Measurements from ENCODE around the gene CFAP74. TPM values are rescaled to one million over a fixed set of nuclear protein-coding genes. Genes with fewer than 3 reads are reported as not detected.

Gene CFAP74
- total RNA-seq, 1 experiment from 2014 or later, result 0.28 TPM

GRCh38 chr1:2041887-2042286, 38.3 kb upstream of the CFAP74 start:
- Histone ChIP-seq H3K27ac (ENCODE audit: insufficient read length, low read depth, low read length) (no peak overlapping the region), H4K5ac (ENCODE audit: insufficient read length, low read depth, low read length) (no peak overlapping the region), H4K8ac (replicated peaks; ENCODE audit: insufficient read length, low read depth, low read length) (no peak overlapping the region), H2AK5ac (ENCODE audit: insufficient read length, low read length) (no peak overlapping the region), H2BK120ac (ENCODE audit: low read depth, low read length, poor library complexity, severe bottlenecking) (no peak overlapping the region), H3K9me3 (ENCODE audit: control insufficient read depth, low read depth, low read length) (no peaks in the 10 kb centered on the region), H2BK15ac (ENCODE audit: low read depth, low read length) (no peak overlapping the region), H3K4ac (ENCODE audit: low read depth, low read length) (no peak overlapping the region), H2AFZ (ENCODE audit: low read length) (no peak overlapping the region), H2BK20ac (ENCODE audit: low read depth, low read length, poor library complexity, severe bottlenecking) (no peak overlapping the region), H3K27me3 (ENCODE audit: insufficient read depth, low read length) (no peaks in the 10 kb centered on the region), H3K23ac (ENCODE audit: insufficient read length, low read depth, low read length) (no peak overlapping the region), H4K20me1 (ENCODE audit: control insufficient read depth, insufficient read depth, insufficient read length) (no peaks in the 10 kb centered on the region), H3K4me2 (ENCODE audit: insufficient read depth, insufficient read length, low read length) (no peak overlapping the region), H3K79me1 (ENCODE audit: insufficient read depth, low read depth, low read length, poor library complexity, severe bottlenecking) (no peaks in the 10 kb centered on the region), H3K9ac (ENCODE audit: extremely low read depth, insufficient read length, low read length) (no peak overlapping the region), H3K23me2 (ENCODE audit: insufficient read length, low read depth, low read length, poor library complexity, severe bottlenecking) (no peaks in the 10 kb centered on the region), H3K56ac (ENCODE audit: insufficient read length, low read depth, low read length) (no peak overlapping the region), H4K91ac (ENCODE audit: insufficient read length, low read depth, low read length) (no peak overlapping the region), H3K18ac (ENCODE audit: insufficient read length, low read depth, low read length) (no peak overlapping the region), H3K4me1 (ENCODE audit: insufficient read depth, low read length) (no peaks in the 10 kb centered on the region), H3T11ph (ENCODE audit: low read length) (no peak overlapping the region), H2BK5ac (ENCODE audit: insufficient read length, low read length) (no peak overlapping the region), H3K79me2 (ENCODE audit: insufficient read depth, low read length) (no peaks in the 10 kb centered on the region), H2BK12ac (ENCODE audit: insufficient read length, low read depth, low read length) (no peak overlapping the region), H3K14ac (ENCODE audit: insufficient read depth, low read length) (no peak overlapping the region)
- no peak for DNase-seq
- WGBS (ENCODE audit: extremely low coverage, insufficient read length, low lambda C conversion rate), result no CpG with 5 or more reads among the region's 4 CpGs
- Mint-ChIP-seq H3K27ac (no peak overlapping the region), H3K27me3 (ENCODE audit: low read depth) (peaks cover 12% of the 10 kb centered on the region), H3K36me3 (ENCODE audit: insufficient read depth in 1 of 3, low read depth in 3 of 3) (no peaks in the 10 kb centered on the region), H3K4me1 (peaks cover 2 to 15% of the 10 kb centered on the region in 2 experiments; a peak in 2 of 4 replicates), H3K4me3 (no peak overlapping the region; a peak in 1 of 5 replicates), H3K9me3 (peaks cover 0 to 3% of the 10 kb centered on the region in 2 experiments; a peak in 2 of 5 replicates)
- TF ChIP-seq CTCF (conservative IDR thresholded peaks at IDR 0.05), result no peak
